ES-I3 (cell line): ENCODE results near the gene NTN1.

Experiments
- H3K36me3 ChIP-seq: 2 replicates; pipeline ENCODE4 v1.6.1; 2013; ENCODE audit warnings: mild to moderate bottlenecking, low read length, control low read depth, moderate library complexity; ENCODE audit not compliant: insufficient read depth
- H3K4me1 ChIP-seq: 2 replicates; pipeline ENCODE4 v1.6.1; 2013; ENCODE audit warnings: mild to moderate bottlenecking, control low read depth, low read length; ENCODE audit not compliant: insufficient read depth
- H3K9ac ChIP-seq: 2 replicates; pipeline ENCODE4 v1.6.1; 2013; ENCODE audit warnings: low read depth, mild to moderate bottlenecking, low read length, moderate library complexity
- H3K9me3 ChIP-seq: 2 replicates; pipeline ENCODE4 v1.6.1; 2013; ENCODE audit warnings: mild to moderate bottlenecking, low read length, moderate library complexity; ENCODE audit not compliant: control insufficient read depth, insufficient read depth

NTN1 gene

GRCh38 chr17:9209781-9210370 lies 188.6 kb downstream of the NTN1 start:
- no peaks in the 10 kb centered on the region for H3K9me3 ChIP-seq
- no peak overlapping the region for H3K9ac ChIP-seq
- no peaks in the 10 kb centered on the region for H3K4me1 ChIP-seq
- H3K36me3 ChIP-seq, result no peaks in the 10 kb centered on the region

DNA sequence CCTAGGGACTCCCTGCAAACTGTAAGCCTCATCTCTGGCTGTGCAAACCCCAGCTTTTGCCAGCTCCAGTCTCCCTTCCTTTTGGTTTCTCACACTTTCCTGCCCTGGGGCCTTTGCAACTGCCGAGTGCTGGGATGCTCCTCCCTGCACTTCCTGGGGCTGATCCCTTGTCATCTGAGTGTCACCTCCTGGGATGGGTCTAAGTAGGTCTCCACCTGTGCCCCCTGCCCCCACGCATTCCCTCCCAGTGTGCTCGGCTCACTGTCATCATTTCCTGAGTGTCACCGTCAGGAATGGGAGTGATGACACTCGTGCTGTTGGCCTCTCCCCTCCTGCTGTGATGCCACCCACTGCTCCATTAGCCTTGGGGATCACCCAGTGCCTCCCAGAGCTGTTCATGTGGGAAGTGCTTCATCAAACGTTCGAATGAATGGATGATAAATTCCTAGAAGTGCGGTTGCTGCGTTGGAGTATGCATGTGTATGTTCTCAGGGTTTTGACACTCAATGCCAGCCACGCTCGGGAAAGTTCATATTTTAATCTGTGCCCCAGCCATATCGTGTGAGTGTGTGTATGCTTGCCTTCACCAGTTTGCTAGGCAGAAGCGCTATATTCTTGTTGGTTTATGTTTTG lies 189.9 kb downstream of the NTN1 start:
- Histone ChIP-seq H3K9me3 (peaks cover 9% of the 10 kb centered on the region; the same call in 1 of the 2 replicates), H3K9ac (no peak overlapping the region), H3K36me3 (no peaks in the 10 kb centered on the region), H3K4me1 (no peaks in the 10 kb centered on the region)

GRCh38 chr17:9212376-9213302 lies 191.3 kb downstream of the NTN1 start:
- H3K9me3 ChIP-seq, result peaks cover 9% of the 10 kb centered on the region; the same call in 1 of the 2 replicates
- no peaks in the 10 kb centered on the region for H3K36me3 ChIP-seq
- peaks cover 8% of the 10 kb centered on the region; the same call in 1 of the 2 replicates for H3K4me1 ChIP-seq
- no peak overlapping the region for H3K9ac ChIP-seq

GRCh38 chr17:9213303-9213640 lies 192.0 kb downstream of the NTN1 start:
- Histone ChIP-seq H3K4me1 (peaks cover 14% of the 10 kb centered on the region), H3K9ac (no peak overlapping the region), H3K9me3 (peaks cover 9% of the 10 kb centered on the region; the same call in 1 of the 2 replicates), H3K36me3 (no peaks in the 10 kb centered on the region)

DNA sequence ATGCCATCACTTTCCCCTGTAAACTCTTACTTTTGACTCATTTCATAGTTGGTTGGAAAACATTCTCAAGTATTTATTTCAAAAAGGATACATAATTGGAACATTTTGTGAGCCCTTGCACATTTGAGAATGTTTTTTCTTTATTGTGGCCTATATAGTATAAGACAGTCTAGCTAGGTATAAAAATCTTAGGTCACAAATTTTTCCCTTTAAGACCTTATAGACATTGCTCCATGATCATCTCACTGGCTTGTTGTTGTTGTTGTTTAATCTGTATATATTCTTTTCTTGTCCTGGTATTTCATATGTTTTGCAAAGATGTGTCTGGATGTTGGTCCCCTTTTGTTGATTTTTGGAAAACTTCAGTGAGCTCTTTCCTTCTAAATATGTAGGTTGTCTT lies 194.2 kb downstream of the NTN1 start:
- no peak overlapping the region for H3K9ac ChIP-seq
- H3K36me3 ChIP-seq, result no peaks in the 10 kb centered on the region

DNA sequence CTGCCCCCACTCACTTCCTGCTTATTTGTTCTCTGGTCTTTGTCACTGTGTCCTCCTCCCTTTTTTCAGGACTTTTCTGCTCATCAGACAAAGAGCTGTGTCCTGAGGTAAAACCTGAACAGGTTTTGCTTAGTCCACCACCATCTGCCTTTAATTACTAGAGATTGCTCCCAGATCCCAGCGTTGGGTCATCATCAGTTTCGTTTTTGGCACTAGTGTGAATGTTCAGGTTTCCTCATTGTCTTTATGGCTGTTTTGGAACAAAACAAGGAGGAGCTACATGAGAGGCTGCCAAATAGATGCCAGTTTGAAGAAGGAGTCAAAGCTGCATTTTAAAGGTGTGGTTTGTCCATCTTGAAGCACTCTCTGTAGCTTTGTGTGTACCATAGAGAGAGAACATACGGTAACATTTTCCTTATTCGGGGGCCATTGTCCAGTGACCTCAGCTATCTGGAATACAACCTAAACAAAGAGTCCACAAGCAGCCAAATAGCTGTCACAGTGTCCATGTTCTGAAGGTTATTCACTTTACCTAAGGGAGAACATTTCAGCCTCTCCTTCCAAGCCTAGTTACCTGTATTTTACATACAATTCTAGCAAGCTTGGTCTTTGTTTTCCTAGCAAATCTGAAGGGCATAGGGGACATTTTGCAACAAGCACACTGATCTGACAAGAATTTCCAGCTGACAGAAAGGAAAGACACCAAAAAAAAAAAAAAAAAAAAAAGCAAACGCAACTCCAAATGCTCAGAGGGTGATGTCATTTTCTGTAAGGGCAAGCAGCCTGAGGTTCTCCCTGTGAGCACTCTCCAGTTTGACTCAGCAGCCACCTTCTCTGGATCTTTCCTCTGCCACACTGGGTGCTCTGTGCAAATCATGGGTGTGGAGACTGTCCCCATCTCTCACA lies 196.1 kb downstream of the NTN1 start:
- Histone ChIP-seq H3K36me3 (no peaks in the 10 kb centered on the region), H3K9ac (no peak overlapping the region), H3K4me1 (peaks cover 29% of the 10 kb centered on the region), H3K9me3 (peaks cover 9% of the 10 kb centered on the region; the same call in 1 of the 2 replicates)

More for the DNA sequence above, 194.2 kb downstream of the NTN1 start:
- H3K9me3 ChIP-seq, result peaks cover 9% of the 10 kb centered on the region; the same call in 1 of the 2 replicates
- H3K4me1 ChIP-seq, result peaks cover 28% of the 10 kb centered on the region

GRCh38 chr17:9218064-9218635 lies 196.8 kb downstream of the NTN1 start:
- peaks cover 29% of the 10 kb centered on the region for H3K4me1 ChIP-seq
- no peaks in the 10 kb centered on the region for H3K36me3 ChIP-seq
- no peak overlapping the region for H3K9ac ChIP-seq
- peaks cover 9% of the 10 kb centered on the region; the same call in 1 of the 2 replicates for H3K9me3 ChIP-seq

GRCh38 chr17:9218911-9219310 lies 197.6 kb downstream of the NTN1 start:
- Histone ChIP-seq H3K36me3 (no peaks in the 10 kb centered on the region), H3K9me3 (peaks cover 9% of the 10 kb centered on the region; the same call in 1 of the 2 replicates), H3K9ac (no peak overlapping the region), H3K4me1 (peaks cover 29% of the 10 kb centered on the region)

- Histone ChIP-seq H3K9me3 (peaks cover 9% of the 10 kb centered on the region; the same call in 1 of the 2 replicates), H3K9ac (no peak overlapping the region), H3K36me3 (no peaks in the 10 kb centered on the region), H3K4me1 (peaks cover 29% of the 10 kb centered on the region)
These were observed 198.5 kb downstream of the NTN1 start for GRCh38 chr17:9219631-9220397.

DNA sequence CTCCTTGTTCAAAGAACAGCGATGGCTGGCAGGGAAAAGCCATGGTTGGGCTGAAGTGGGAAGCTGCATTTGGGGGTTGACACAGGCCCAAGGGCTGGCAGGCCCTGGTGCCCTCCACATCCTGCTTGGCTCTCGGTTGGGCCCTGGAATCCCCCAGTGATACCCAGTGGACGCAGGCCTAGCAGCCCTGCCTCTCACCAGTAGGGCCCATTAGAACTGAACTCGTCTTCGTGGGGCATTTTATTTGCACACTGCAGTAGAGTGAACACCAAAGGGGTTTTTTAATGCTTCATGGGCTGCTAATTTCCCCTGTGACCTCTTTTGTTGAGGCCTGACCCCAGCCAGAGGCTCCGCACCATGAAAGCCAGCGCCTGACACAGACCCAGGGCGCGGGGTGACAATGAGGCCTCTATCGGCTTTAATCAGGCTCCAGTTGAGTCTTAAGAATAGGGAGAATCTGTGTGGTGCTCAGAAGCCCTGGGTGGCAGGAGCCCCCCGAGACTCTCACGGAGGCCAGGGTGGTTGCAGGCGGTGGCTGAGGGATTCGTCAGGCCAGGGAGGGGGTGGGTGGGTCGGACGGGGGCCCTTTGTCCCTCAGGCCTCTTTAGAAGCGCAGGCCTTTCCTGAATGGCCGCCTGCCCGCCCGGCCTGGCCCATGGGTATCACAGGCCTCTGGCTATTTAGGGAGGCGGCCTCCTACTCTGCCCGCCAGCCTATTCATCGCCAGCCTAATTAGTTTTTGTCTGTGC lies 199.3 kb downstream of the NTN1 start:
- H3K36me3 ChIP-seq, result no peaks in the 10 kb centered on the region
- H3K9ac ChIP-seq, result no peak overlapping the region
- peaks cover 5% of the 10 kb centered on the region; the same call in 1 of the 2 replicates for H3K9me3 ChIP-seq
- peaks cover 34% of the 10 kb centered on the region for H3K4me1 ChIP-seq

GRCh38 chr17:9221147-9221921 lies 200.0 kb downstream of the NTN1 start:
- peaks cover 35% of the 10 kb centered on the region for H3K4me1 ChIP-seq
- no peaks in the 10 kb centered on the region for H3K36me3 ChIP-seq
- H3K9ac ChIP-seq, result no peak overlapping the region
- H3K9me3 ChIP-seq, result no peaks in the 10 kb centered on the region

DNA sequence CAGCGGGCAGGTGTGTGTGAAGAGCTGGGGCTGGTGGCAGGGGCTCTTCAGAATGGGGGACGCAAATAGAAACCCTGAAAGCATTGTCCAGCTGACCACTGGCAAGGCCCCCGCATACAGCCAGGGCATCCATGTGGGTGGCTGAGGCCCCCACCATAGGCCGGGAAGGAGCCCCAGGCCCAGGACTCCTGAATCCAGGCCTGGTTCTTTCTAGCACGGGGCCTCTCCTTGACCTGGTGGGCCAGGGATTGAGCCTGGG lies 200.5 kb downstream of the NTN1 start:
- no peaks in the 10 kb centered on the region for H3K36me3 ChIP-seq

More for the DNA sequence above, 200.5 kb downstream of the NTN1 start:
- no peak overlapping the region for H3K9ac ChIP-seq
- peaks cover 35% of the 10 kb centered on the region for H3K4me1 ChIP-seq
- H3K9me3 ChIP-seq, result no peaks in the 10 kb centered on the region
